HFFc6 (cell line): ENCODE data around the gene POLR1E. TPM values are rescaled to one million over a fixed set of nuclear protein-coding genes. Genes with fewer than 3 reads are reported as not detected.

ENCODE experiments used
- DNase-seq: peaks from one replicate; pipeline ENCODE4 v3.0.0-alpha.2; 2018
- H3K27ac Mint-ChIP-seq: 2 replicates; pipeline ENCODE4 v1.8.0; 2020; ENCODE audit warnings: mild to moderate bottlenecking, mixed read lengths
- H3K27me3 Mint-ChIP-seq: 2 replicates; pipeline ENCODE4 v1.8.0; 2021; ENCODE audit warnings: mild to moderate bottlenecking, moderate library complexity, mixed read lengths; ENCODE audit not compliant: insufficient read depth
- H3K36me3 Mint-ChIP-seq: 2 replicates; pipeline ENCODE4 v1.8.0; 2021; ENCODE audit warnings: low read depth, mixed read lengths
- H3K4me1 Mint-ChIP-seq: 2 replicates; pipeline ENCODE4 v1.8.0; 2020; ENCODE audit warnings: low read depth, mixed read lengths
- H3K4me3 Mint-ChIP-seq: 2 replicates; pipeline ENCODE4 v1.8.0; 2020; ENCODE audit warnings: mild to moderate bottlenecking, moderate library complexity, mixed read lengths
- H3K9me3 Mint-ChIP-seq: 2 replicates; pipeline ENCODE4 v1.8.0; 2020; ENCODE audit warnings: mild to moderate bottlenecking, mixed read lengths
- CTCF ChIP-seq: fragments of 200-600 bp; sonication (generic); IDR thresholded peaks from 2 replicates; pipeline ENCODE4 v1.5.0; 2021; ENCODE audit warnings: antibody characterized with exemption, mild to moderate bottlenecking
- total RNA-seq, 6 experiments: library from RNA; stranded (reverse); fragmentation: NEBNext Ultra II Directional; extraction: Animal tissue kit (Norgen Biotek cat#: 25700); gene quantifications; 2 replicates in 1 of 6; 3 replicates in 5 of 6; pipeline ENCODE4 v1.2.3, GENCODE V29; 2021

POLR1E gene
- total RNA-seq, 6 experiments from 2014 or later: 31.0 to 38.5 (median 33.7) TPM

GRCh38 chr9:37486256-37486615, 488 bp downstream of the POLR1E start:
- peak overlapping the region; percentile 93 for H3K4me3 Mint-ChIP-seq
- H3K9me3 Mint-ChIP-seq: no peaks in the 10 kb centered on the region
- TF ChIP-seq CTCF: no peak
- H3K27ac Mint-ChIP-seq: peak overlapping the region; percentile 92
- DNase-seq: no peak
- H3K27me3 Mint-ChIP-seq: peaks cover 7% of the 10 kb centered on the region
- H3K4me1 Mint-ChIP-seq: peaks cover 51% of the 10 kb centered on the region
- peaks cover 12% of the 10 kb centered on the region for H3K36me3 Mint-ChIP-seq

- DNase-seq: peak; percentile 94
- Mint-ChIP-seq H3K4me1 (peaks cover 47% of the 10 kb centered on the region), H3K36me3 (peaks cover 14% of the 10 kb centered on the region), H3K27ac (peak overlapping the region; percentile 92), H3K4me3 (peak overlapping the region; percentile 93), H3K9me3 (no peaks in the 10 kb centered on the region), H3K27me3 (peaks cover 2% of the 10 kb centered on the region; the same call in 1 of the 2 replicates)
- no peak for TF ChIP-seq CTCF
Observed at GRCh38 chr9:37486616-37487548, 1.1 kb downstream of the POLR1E start.

GRCh38 chr9:37491939-37492338, 6.2 kb downstream of the POLR1E start:
- H3K27me3 Mint-ChIP-seq: no peaks in the 10 kb centered on the region
- H3K4me1 Mint-ChIP-seq: peaks cover 27% of the 10 kb centered on the region
- peaks cover 41% of the 10 kb centered on the region for H3K36me3 Mint-ChIP-seq
- no peak for DNase-seq
- H3K27ac Mint-ChIP-seq: no peak overlapping the region
- H3K9me3 Mint-ChIP-seq: no peaks in the 10 kb centered on the region
- H3K4me3 Mint-ChIP-seq: no peak overlapping the region
- no peak for TF ChIP-seq CTCF

- Mint-ChIP-seq H3K36me3 (peaks cover 56% of the 10 kb centered on the region), H3K27ac (no peak overlapping the region), H3K27me3 (peaks cover 2% of the 10 kb centered on the region; the same call in 1 of the 2 replicates), H3K9me3 (no peaks in the 10 kb centered on the region), H3K4me3 (no peak overlapping the region), H3K4me1 (peaks cover 3% of the 10 kb centered on the region; the same call in 1 of the 2 replicates)
- TF ChIP-seq CTCF: no peak
- DNase-seq: no peak
Observed at GRCh38 chr9:37495571-37495970, 9.8 kb downstream of the POLR1E start.

GRCh38 chr9:37496020-37496419, 10.3 kb downstream of the POLR1E start:
- Mint-ChIP-seq H3K36me3 (peaks cover 54% of the 10 kb centered on the region), H3K9me3 (no peaks in the 10 kb centered on the region), H3K27me3 (peaks cover 2% of the 10 kb centered on the region; the same call in 1 of the 2 replicates), H3K4me3 (no peak overlapping the region), H3K27ac (no peak overlapping the region), H3K4me1 (no peaks in the 10 kb centered on the region)
- no peak for DNase-seq
- TF ChIP-seq CTCF: no peak
